Measurements from ENCODE around the gene PCDHGA1.
"Not testable (repeated sequence)": the region's sequence is repeated elsewhere in the genome, so short reads cannot be mapped to it uniquely, and the experiment has no call there.

- not testable (repeated sequence) for TF ChIP-seq EZH2phosphoT487 (IDR thresholded peaks at IDR 0.05; ENCODE audit: low read length)
- TF ChIP-seq, protein P1, sequence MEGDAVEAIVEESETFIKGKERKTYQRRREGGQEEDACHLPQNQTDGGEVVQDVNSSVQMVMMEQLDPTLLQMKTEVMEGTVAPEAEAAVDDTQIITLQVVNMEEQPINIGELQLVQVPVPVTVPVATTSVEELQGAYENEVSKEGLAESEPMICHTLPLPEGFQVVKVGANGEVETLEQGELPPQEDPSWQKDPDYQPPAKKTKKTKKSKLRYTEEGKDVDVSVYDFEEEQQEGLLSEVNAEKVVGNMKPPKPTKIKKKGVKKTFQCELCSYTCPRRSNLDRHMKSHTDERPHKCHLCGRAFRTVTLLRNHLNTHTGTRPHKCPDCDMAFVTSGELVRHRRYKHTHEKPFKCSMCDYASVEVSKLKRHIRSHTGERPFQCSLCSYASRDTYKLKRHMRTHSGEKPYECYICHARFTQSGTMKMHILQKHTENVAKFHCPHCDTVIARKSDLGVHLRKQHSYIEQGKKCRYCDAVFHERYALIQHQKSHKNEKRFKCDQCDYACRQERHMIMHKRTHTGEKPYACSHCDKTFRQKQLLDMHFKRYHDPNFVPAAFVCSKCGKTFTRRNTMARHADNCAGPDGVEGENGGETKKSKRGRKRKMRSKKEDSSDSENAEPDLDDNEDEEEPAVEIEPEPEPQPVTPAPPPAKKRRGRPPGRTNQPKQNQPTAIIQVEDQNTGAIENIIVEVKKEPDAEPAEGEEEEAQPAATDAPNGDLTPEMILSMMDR (IDR thresholded peaks at IDR 0.05; ENCODE audit: low read length), result not testable (repeated sequence)
These were observed 77.6 kb downstream of the PCDHGA1 start, which contains the start of gene PCDHGB6 for GRCh38 chr5:141407790-141408505.
